Endothelial cell (in vitro differentiated cells): ENCODE measurements around the gene NOL7. TPM values are rescaled to one million over a fixed set of nuclear protein-coding genes. Genes with fewer than 3 reads are reported as not detected.

Experiments
- DNase-seq: peaks from one replicate; pipeline ENCODE4 v3.0.0; 2021; ENCODE audit warnings: low spot score
- H3K27ac Mint-ChIP-seq: one replicate; pipeline ENCODE4 v1.8.0; 2021; ENCODE audit warnings: mixed read lengths, inconsistent platforms; ENCODE audit not compliant: unreplicated experiment
- H3K27me3 Mint-ChIP-seq: one replicate; pipeline ENCODE4 v1.8.0; 2021; ENCODE audit warnings: mild to moderate bottlenecking, moderate library complexity, mixed read lengths, inconsistent platforms; ENCODE audit not compliant: unreplicated experiment
- H3K36me3 Mint-ChIP-seq: one replicate; pipeline ENCODE4 v1.8.0; 2021; ENCODE audit warnings: mild to moderate bottlenecking, low read depth, mixed read lengths, inconsistent platforms; ENCODE audit not compliant: unreplicated experiment
- H3K4me1 Mint-ChIP-seq: one replicate; pipeline ENCODE4 v1.8.0; 2021; ENCODE audit warnings: mild to moderate bottlenecking, mixed read lengths, inconsistent platforms; ENCODE audit not compliant: unreplicated experiment
- H3K4me3 Mint-ChIP-seq: one replicate; pipeline ENCODE4 v1.8.0; 2021; ENCODE audit warnings: mild to moderate bottlenecking, mixed read lengths, inconsistent platforms; ENCODE audit not compliant: unreplicated experiment
- H3K9me3 Mint-ChIP-seq: one replicate; pipeline ENCODE4 v1.8.0; 2021; ENCODE audit warnings: mixed read lengths, inconsistent platforms; ENCODE audit not compliant: unreplicated experiment
- CTCF ChIP-seq: fragments of 200-600 bp; sonication (generic); IDR thresholded peaks from one replicate; pipeline ENCODE4 v1.5.0; 2021; ENCODE audit warnings: antibody characterized with exemption; ENCODE audit not compliant: unreplicated experiment
- total RNA-seq: library from RNA; stranded (reverse); fragmentation: NEBNext Ultra II Directional; extraction: Animal tissue kit (Norgen Biotek cat#: 25700); gene quantifications from one replicate; pipeline ENCODE4 v1.2.1, GENCODE V29; 2021; ENCODE audit not compliant: unreplicated experiment

The NOL7 gene
- total RNA-seq, 1 donor from 2014 or later = 43.5 TPM

- peaks cover 5% of the 10 kb centered on the region for H3K27me3 Mint-ChIP-seq
- no peaks in the 10 kb centered on the region for H3K9me3 Mint-ChIP-seq
These were observed 22.0 kb upstream of the NOL7 start for GRCh38 chr6:13593103-13593502.

DNA sequence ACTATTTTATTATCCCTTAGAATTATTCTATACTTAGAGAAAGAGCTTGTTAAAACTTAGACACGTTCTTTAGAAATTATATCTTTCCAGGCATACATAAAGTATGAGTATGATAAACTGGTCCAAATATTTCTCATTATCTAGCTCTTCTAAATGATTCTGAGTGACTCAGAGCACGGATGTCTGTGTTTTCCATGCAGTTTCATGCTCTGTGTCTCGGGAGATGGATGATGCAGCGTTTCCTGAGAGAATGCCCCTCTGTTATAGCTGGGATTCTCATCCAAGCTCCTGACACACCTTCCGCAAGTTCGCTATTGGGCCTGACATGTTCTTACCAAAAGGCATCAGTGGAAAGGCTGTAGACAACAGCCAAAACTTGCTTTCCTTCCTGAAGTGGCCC, 21.4 kb upstream of the NOL7 start:
- H3K36me3 Mint-ChIP-seq = peaks cover 27% of the 10 kb centered on the region
- H3K4me1 Mint-ChIP-seq = no peaks in the 10 kb centered on the region
- no peaks in the 10 kb centered on the region for H3K9me3 Mint-ChIP-seq
- TF ChIP-seq CTCF = no peak
- no peak for DNase-seq
- peaks cover 6% of the 10 kb centered on the region for H3K27me3 Mint-ChIP-seq
- H3K27ac Mint-ChIP-seq = no peak overlapping the region
- no peak overlapping the region for H3K4me3 Mint-ChIP-seq

More at GRCh38 chr6:13593103-13593502, 22.0 kb upstream of the NOL7 start:
- no peak for DNase-seq
- Mint-ChIP-seq H3K4me1 (no peaks in the 10 kb centered on the region), H3K27ac (no peak overlapping the region), H3K36me3 (peaks cover 30% of the 10 kb centered on the region), H3K4me3 (no peak overlapping the region)
- no peak for TF ChIP-seq CTCF

DNA sequence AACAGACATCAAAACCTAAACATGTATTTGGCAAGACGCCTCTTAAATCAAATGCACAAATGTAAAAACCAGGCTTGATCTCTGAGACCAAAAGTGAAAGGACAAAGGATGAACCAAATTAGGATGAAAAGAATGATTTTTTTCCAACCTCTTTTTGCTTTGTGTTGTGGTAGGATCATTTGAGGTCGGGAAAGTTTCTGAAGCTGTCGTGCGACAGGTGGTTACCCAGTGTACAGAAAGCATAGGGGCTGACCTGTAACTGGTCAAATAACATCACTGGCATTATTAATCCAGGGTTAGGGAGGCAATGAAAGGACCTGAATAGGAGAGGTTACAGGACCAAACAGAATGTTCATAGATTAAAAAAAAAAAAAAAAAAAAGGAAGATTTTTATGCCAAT, 18.1 kb upstream of the NOL7 start:
- H3K27ac Mint-ChIP-seq = peak overlapping the region; percentile 59
- no peaks in the 10 kb centered on the region for H3K4me1 Mint-ChIP-seq
- H3K4me3 Mint-ChIP-seq = no peak overlapping the region
- no peak for DNase-seq
- H3K9me3 Mint-ChIP-seq = no peaks in the 10 kb centered on the region
- H3K27me3 Mint-ChIP-seq = peaks cover 6% of the 10 kb centered on the region
- no peak for TF ChIP-seq CTCF
- peaks cover 27% of the 10 kb centered on the region for H3K36me3 Mint-ChIP-seq

DNA sequence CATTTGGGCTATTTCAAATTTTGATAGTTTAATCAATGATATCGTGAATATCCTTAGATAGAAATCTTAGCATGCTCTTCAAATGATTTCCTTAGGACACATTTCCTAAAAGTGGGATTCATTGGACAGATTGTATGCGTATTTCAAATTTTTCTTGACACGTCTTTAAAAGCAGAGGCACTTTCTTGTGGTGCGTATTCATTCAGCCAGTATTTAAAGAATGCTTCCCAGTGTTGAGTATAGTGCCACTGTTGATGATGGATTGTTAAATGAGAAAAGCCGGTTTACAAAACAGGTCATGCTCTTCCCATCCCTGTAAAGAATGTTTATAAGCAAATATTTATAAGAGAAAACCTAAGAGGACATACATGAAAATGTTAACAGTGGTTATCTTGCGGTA, 15.1 kb upstream of the NOL7 start:
- H3K4me3 Mint-ChIP-seq = no peak overlapping the region
- H3K4me1 Mint-ChIP-seq = no peaks in the 10 kb centered on the region
- H3K27ac Mint-ChIP-seq = no peak overlapping the region
- H3K9me3 Mint-ChIP-seq = no peaks in the 10 kb centered on the region
- no peak for DNase-seq
- peaks cover 3% of the 10 kb centered on the region for H3K27me3 Mint-ChIP-seq
- peaks cover 13% of the 10 kb centered on the region for H3K36me3 Mint-ChIP-seq
- no peak for TF ChIP-seq CTCF

DNA sequence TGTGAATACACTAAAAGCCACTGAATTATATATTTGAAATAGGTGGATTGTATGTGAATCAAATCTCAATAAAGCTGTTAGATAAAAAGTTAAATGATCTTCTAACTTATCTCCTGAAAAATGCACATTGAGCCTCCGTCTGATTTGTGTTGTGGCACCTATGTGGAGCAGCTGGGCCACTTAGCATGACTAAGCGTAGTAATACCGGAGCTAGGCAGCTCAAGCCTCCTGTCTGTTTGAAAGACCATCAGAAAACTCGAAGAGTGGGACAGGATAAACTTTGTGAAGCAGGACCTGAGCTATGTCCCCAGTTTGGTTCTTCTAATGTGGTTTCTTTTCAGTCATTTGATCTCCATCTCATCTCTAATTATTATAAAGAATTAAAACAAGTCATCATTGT, 11.0 kb upstream of the NOL7 start:
- Mint-ChIP-seq H3K27me3 (peaks cover 2% of the 10 kb centered on the region), H3K4me1 (no peaks in the 10 kb centered on the region), H3K4me3 (no peak overlapping the region), H3K27ac (no peak overlapping the region), H3K36me3 (peaks cover 16% of the 10 kb centered on the region), H3K9me3 (no peaks in the 10 kb centered on the region)
- no peak for TF ChIP-seq CTCF
- DNase-seq = no peak
